ENCODE measurements around the gene FGD3.

- TF ChIP-seq POLR2A (IDR thresholded peaks at IDR 0.05): no peak
- TF ChIP-seq CTCF (IDR thresholded peaks at IDR 0.05): no peak
These were observed 134.6 kb downstream of the FGD3 start for GRCh38 chr9:93081931-93082330.

Data from upper lobe of left lung (tissue), 4 donors.